Muscle of arm (tissue), 14 donors: ENCODE results near the gene LENG8. TPM values are rescaled to one million over a fixed set of nuclear protein-coding genes. Genes with fewer than 3 reads are reported as not detected.

Experiments used
- DNase-seq: peaks from one replicate; pipeline ENCODE4 v3.0.0-alpha.2; 2013
- long read RNA-seq, 11 donors: transcript quantifications; one replicate each; lab custom pipeline, GENCODE V29; 2026
- polyA plus RNA-seq, 12 donors: library from polyadenylated mRNA; unstranded; fragments of 120-200 nt; gene quantifications; one replicate each; pipeline ENCODE4 v1.2.1, GENCODE V29; 2013; ENCODE audit not compliant: insufficient read length in 12 of 12

The LENG8 gene
- 100 to 1,000 TPM in 5 of 12 donors, 10 to 100 TPM in 7; 54.1 to 332 (median 92.4) TPM for polyA plus RNA-seq
- long read RNA-seq, donor 1, full-length matches to known transcripts = 13 of 187 reads
- long read RNA-seq, donor 1, partial matches to known transcripts = 167 of 187 reads
- long read RNA-seq, donor 1, other reads (novel, unspliced or antisense) = 7 of 187 reads
- long read RNA-seq, donor 2, partial matches to known transcripts = 36 of 37 reads
- long read RNA-seq, donor 2, other reads (novel, unspliced or antisense) = 0 of 37 reads
- long read RNA-seq, donor 3, full-length matches to known transcripts = 4 of 27 reads
- long read RNA-seq, donor 3, partial matches to known transcripts = 23 of 27 reads
- long read RNA-seq, donor 3, other reads (novel, unspliced or antisense) = 0 of 27 reads
- long read RNA-seq, donor 4, partial matches to known transcripts = 10 of 13 reads
- long read RNA-seq, donor 4, other reads (novel, unspliced or antisense) = 0 of 13 reads
- long read RNA-seq, donor 5, full-length matches to known transcripts = 1 of 111 reads
- long read RNA-seq, donor 5, partial matches to known transcripts = 110 of 111 reads
- long read RNA-seq, donor 5, other reads (novel, unspliced or antisense) = 0 of 111 reads
- long read RNA-seq, donor 6, full-length matches to known transcripts = 3 of 32 reads
- long read RNA-seq, donor 6, partial matches to known transcripts = 29 of 32 reads
- long read RNA-seq, donor 6, other reads (novel, unspliced or antisense) = 0 of 32 reads
- long read RNA-seq, donor 7, full-length matches to known transcripts = 3 of 18 reads
- long read RNA-seq, donor 7, partial matches to known transcripts = 15 of 18 reads
- long read RNA-seq, donor 7, other reads (novel, unspliced or antisense) = 0 of 18 reads
- long read RNA-seq, donor 8, full-length matches to known transcripts = 8 of 49 reads
- long read RNA-seq, donor 8, partial matches to known transcripts = 35 of 49 reads
- long read RNA-seq, donor 8, other reads (novel, unspliced or antisense) = 6 of 49 reads
- long read RNA-seq, donor 9, partial matches to known transcripts = 10 of 11 reads
- long read RNA-seq, donor 9, other reads (novel, unspliced or antisense) = 0 of 11 reads
- long read RNA-seq, donor 10, full-length matches to known transcripts = 9 of 42 reads
- long read RNA-seq, donor 10, partial matches to known transcripts = 33 of 42 reads
- long read RNA-seq, donor 10, other reads (novel, unspliced or antisense) = 0 of 42 reads
- long read RNA-seq, donor 11, partial matches to known transcripts = 41 of 104 reads
- long read RNA-seq, donor 11, other reads (novel, unspliced or antisense) = 59 of 104 reads

- peak; percentile 99 for DNase-seq
These were observed at the start of gene LENG8 for GRCh38 chr19:54448774-54449700. Gene LENG8 (plus strand): TSS chr19:54449199. CDS start chr19:54451345, 2,146 bp downstream.

GRCh38 chr19:54400913-54401312, 48.1 kb upstream of the LENG8 start:
- no peak for DNase-seq

- DNase-seq = no peak
These were observed 45.9 kb upstream of the LENG8 start for GRCh38 chr19:54403054-54403453.

GRCh38 chr19:54405628-54406027, 43.4 kb upstream of the LENG8 start:
- DNase-seq = no peak

- DNase-seq = no peak
These were observed 41.2 kb upstream of the LENG8 start for GRCh38 chr19:54407780-54408179.

- no peak for DNase-seq
These were observed 40.5 kb upstream of the LENG8 start for GRCh38 chr19:54408456-54409026.

GRCh38 chr19:54411033-54411432, 38.0 kb upstream of the LENG8 start:
- DNase-seq = no peak

GRCh38 chr19:54412877-54413276, 36.1 kb upstream of the LENG8 start:
- DNase-seq = no peak

- DNase-seq = no peak
These were observed 34.8 kb upstream of the LENG8 start for GRCh38 chr19:54414156-54414555.

GRCh38 chr19:54415208-54415900, 33.6 kb upstream of the LENG8 start, which contains the start of gene TTYH1:
Gene TTYH1 (plus strand): TSS chr19:54415464. CDS start chr19:54415553, 89 bp downstream.
- no peak for DNase-seq

- DNase-seq = no peak
These were observed 32.9 kb upstream of the LENG8 start for GRCh38 chr19:54415901-54416673.

GRCh38 chr19:54416695-54417491, 32.1 kb upstream of the LENG8 start:
- DNase-seq = no peak

GRCh38 chr19:54418030-54418929, 30.7 kb upstream of the LENG8 start:
- DNase-seq = no peak

GRCh38 chr19:54418930-54419800, 29.8 kb upstream of the LENG8 start:
- no peak for DNase-seq

- no peak for DNase-seq
These were observed 29.0 kb upstream of the LENG8 start for GRCh38 chr19:54420068-54420382.
